Ishikawa (cell line): ENCODE results near the gene PMEL.

Experiments
- CEBPB ChIP-seq: IDR thresholded peaks from 2 replicates; pipeline ENCODE4 v1.6.1; 2012
- CREB1 ChIP-seq: IDR thresholded peaks from 2 replicates; pipeline ENCODE4 v1.6.1; 2012; ENCODE audit warnings: low read depth
- EGR1 ChIP-seq: IDR thresholded peaks from 2 replicates; pipeline ENCODE4 v1.6.1; 2012
- EP300 ChIP-seq: IDR thresholded peaks from 2 replicates; pipeline ENCODE4 v1.6.1; 2012; ENCODE audit warnings: borderline replicate concordance
- FOXM1 ChIP-seq: IDR thresholded peaks from 2 replicates; pipeline ENCODE4 v1.6.1; 2012; ENCODE audit warnings: low read depth, borderline replicate concordance
- NFIC ChIP-seq: IDR thresholded peaks from 2 replicates; pipeline ENCODE4 v1.6.1; 2012
- RAD21 ChIP-seq: IDR thresholded peaks from 2 replicates; pipeline ENCODE4 v1.6.1; 2012; ENCODE audit warnings: low read depth
- TAF1 ChIP-seq: IDR thresholded peaks from 2 replicates; pipeline ENCODE4 v1.6.1; 2012; ENCODE audit warnings: low read depth, mild to moderate bottlenecking
- TCF12 ChIP-seq: IDR thresholded peaks from 2 replicates; pipeline ENCODE4 v1.6.1; 2012; ENCODE audit warnings: low read depth
- TEAD4 ChIP-seq: IDR thresholded peaks from 2 replicates; pipeline ENCODE4 v1.6.1; 2012
- YY1 ChIP-seq: IDR thresholded peaks from 2 replicates; pipeline ENCODE4 v1.6.1; 2012; ENCODE audit warnings: low read depth
- ZBTB7A ChIP-seq: IDR thresholded peaks from 2 replicates; pipeline ENCODE4 v1.6.1; 2012; ENCODE audit warnings: low read depth
- TF ChIP-seq, protein P1 (sequence below): IDR thresholded peaks from 2 replicates; pipeline ENCODE4 v1.6.1; 2012
- TF ChIP-seq, protein P2 (sequence below): IDR thresholded peaks from 2 replicates; pipeline ENCODE4 v1.6.1; 2012
- TF ChIP-seq, protein P3 (sequence below): IDR thresholded peaks from 2 replicates; pipeline ENCODE4 v1.6.1; 2012; ENCODE audit warnings: low read depth, mild to moderate bottlenecking

PMEL gene

DNA sequence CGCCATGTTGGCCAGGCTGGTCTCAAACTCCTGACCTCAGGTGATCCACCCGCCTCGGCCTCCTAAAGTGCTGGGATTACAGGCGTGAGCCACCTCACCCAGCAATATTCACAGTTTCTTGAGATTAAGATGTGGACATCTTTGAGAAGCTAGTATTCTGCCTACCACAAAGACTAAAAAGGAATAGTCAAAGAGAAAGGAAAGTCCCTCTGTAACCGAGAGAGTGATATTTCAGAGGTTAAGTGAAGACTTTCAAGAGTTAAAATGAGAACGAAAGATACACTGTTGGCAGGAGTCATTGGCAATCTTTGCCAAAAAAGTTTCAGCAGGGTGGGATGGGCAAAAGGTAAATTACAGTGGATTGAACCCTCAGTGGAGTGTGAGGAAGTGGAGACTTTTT, 19.3 kb downstream of the PMEL start:
- TF ChIP-seq EP300 (no peak), CREB1 (no peak), TAF1 (no peak), TCF12 (no peak), EGR1 (no peak), NFIC (no peak), CEBPB (no peak), YY1 (no peak), RAD21 (no peak), ZBTB7A (no peak), TEAD4 (no peak), FOXM1 (no peak)
- TF ChIP-seq, protein P1, sequence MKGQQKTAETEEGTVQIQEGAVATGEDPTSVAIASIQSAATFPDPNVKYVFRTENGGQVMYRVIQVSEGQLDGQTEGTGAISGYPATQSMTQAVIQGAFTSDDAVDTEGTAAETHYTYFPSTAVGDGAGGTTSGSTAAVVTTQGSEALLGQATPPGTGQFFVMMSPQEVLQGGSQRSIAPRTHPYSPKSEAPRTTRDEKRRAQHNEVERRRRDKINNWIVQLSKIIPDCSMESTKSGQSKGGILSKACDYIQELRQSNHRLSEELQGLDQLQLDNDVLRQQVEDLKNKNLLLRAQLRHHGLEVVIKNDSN = no peak
- TF ChIP-seq, protein P2, sequence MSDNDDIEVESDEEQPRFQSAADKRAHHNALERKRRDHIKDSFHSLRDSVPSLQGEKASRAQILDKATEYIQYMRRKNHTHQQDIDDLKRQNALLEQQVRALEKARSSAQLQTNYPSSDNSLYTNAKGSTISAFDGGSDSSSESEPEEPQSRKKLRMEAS = no peak
- TF ChIP-seq, protein P3, sequence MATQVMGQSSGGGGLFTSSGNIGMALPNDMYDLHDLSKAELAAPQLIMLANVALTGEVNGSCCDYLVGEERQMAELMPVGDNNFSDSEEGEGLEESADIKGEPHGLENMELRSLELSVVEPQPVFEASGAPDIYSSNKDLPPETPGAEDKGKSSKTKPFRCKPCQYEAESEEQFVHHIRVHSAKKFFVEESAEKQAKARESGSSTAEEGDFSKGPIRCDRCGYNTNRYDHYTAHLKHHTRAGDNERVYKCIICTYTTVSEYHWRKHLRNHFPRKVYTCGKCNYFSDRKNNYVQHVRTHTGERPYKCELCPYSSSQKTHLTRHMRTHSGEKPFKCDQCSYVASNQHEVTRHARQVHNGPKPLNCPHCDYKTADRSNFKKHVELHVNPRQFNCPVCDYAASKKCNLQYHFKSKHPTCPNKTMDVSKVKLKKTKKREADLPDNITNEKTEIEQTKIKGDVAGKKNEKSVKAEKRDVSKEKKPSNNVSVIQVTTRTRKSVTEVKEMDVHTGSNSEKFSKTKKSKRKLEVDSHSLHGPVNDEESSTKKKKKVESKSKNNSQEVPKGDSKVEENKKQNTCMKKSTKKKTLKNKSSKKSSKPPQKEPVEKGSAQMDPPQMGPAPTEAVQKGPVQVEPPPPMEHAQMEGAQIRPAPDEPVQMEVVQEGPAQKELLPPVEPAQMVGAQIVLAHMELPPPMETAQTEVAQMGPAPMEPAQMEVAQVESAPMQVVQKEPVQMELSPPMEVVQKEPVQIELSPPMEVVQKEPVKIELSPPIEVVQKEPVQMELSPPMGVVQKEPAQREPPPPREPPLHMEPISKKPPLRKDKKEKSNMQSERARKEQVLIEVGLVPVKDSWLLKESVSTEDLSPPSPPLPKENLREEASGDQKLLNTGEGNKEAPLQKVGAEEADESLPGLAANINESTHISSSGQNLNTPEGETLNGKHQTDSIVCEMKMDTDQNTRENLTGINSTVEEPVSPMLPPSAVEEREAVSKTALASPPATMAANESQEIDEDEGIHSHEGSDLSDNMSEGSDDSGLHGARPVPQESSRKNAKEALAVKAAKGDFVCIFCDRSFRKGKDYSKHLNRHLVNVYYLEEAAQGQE = no peak

DNA sequence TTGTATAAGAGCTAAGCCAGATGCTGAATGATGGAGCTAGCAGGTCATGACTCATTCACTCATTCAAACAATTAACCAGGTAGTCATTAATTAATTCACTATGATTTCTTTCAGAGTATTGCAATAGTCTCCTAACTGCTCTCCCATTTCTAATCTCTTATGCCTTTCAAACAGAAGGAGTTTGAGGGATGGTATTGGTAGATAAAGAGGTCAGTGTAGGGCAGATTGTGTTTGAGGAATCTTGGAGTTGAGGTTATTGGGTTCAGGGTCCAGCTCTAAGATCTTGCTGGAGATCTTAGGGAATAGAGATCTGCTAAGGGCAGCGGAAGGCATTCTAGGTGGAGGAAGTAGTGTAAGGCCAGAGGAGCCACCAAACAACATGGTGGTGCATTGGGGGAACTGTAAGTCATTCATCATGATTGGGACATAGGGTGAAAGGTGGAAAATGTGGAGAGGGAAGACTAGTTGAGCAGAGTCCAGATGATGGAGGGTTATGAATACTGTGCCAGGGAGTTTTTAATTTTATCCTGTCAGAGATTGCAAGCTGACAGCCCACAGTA, 23.2 kb downstream of the PMEL start:
- TF ChIP-seq EP300 (no peak), TCF12 (no peak), TAF1 (no peak), CEBPB (no peak), TEAD4 (no peak), CREB1 (no peak)
- TF ChIP-seq, protein P3 = no peak

DNA sequence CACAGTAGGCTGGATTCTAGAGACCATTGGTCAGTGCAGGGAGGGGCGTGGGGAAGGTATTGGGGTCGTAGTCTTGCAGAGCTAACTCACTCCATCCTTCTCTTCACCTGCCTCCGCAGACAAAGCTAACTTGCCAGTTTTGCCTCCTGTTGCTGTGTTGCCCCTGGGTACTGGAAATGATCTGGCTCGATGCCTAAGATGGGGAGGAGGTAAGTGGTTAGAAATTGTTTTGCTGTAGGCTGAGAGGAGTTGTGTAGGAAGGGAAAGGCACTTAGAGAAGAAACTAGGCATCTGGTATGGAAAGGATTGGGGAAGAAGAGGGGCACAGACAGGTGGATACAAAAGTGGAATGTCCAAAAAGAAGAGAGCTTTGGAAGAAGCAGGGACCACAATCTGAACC, 23.8 kb downstream of the PMEL start:
- no peak for TF ChIP-seq ZBTB7A
- TF ChIP-seq TEAD4 = no peak
- TF ChIP-seq, protein P1 = no peak
- TF ChIP-seq EGR1 = no peak
- TF ChIP-seq, protein P3 = no peak
- no peak for TF ChIP-seq CREB1
- TF ChIP-seq YY1 = no peak
- no peak for TF ChIP-seq TCF12
- no peak for TF ChIP-seq FOXM1
- TF ChIP-seq RAD21 = no peak
- no peak for TF ChIP-seq EP300

DNA sequence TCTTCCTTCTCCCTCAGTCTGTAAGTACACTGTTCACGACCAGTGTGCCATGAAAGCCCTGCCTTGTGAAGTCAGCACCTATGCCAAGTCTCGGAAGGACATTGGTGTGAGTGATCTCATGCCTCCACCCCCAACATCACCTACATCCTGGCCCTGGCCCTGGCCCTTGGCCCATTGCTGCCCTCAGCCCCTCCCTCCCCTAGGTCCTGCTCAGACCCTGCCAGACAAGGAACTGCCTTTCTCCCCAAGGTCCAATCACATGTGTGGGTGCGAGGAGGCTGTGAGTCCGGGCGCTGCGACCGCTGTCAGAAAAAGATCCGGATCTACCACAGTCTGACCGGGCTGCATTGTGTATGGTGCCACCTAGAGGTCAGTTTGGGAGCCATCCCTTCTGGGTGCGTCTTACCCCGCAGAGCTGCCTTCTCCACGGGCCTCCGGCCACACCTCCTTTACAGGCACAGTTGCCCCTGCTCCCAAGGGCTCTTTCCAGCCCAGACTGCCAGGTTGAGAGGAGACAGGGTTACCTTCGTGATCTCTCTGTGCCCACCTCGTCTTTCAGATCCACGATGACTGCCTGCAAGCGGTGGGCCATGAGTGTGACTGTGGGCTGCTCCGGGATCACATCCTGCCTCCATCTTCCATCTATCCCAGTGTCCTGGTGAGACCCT, 25.6 kb downstream of the PMEL start:
- 0 out of 2 replicates have a peak, but pooled peaks have one; percentile 41 for TF ChIP-seq YY1
- TF ChIP-seq RAD21 = peak; percentile 92
- TF ChIP-seq EP300 = peak; percentile 37; the same call in 1 of the 2 replicates
- TF ChIP-seq FOXM1 = no peak
- TF ChIP-seq EGR1 = no peak
- peak; percentile 50 for TF ChIP-seq NFIC
- TF ChIP-seq, protein P1 = no peak
- TF ChIP-seq, protein P2 = peak; percentile 84
- TF ChIP-seq CEBPB = no peak
- TF ChIP-seq TAF1 = peak; percentile 39; the same call in 1 of the 2 replicates
